Calu3 (cell line): ENCODE results near the gene ARVCF. TPM values are rescaled to one million over a fixed set of nuclear protein-coding genes. Genes with fewer than 3 reads are reported as not detected.

Experiments
- BruUV-seq: library from RNA; stranded (reverse); fragments of 400-500 nt; replicated peaks from 2 replicates; lab custom pipeline; 2021; lab: Mats Ljungman, UMichigan
- CTCF ChIA-PET: fragments of 300-600 bp; sonication (Branson Sonifier 250); formaldehyde crosslinking; loops from one replicate; lab custom pipeline; 2022; ENCODE audit warnings: antibody characterized with exemption; lab: Charles Lee
- DNase-seq: peaks from one replicate; pipeline ENCODE4 v3.0.0; 2022
- H3K27ac Mint-ChIP-seq: one replicate; pipeline ENCODE4 v1.8.0; 2022; ENCODE audit warnings: mixed read lengths; ENCODE audit not compliant: unreplicated experiment
- H3K27me3 Mint-ChIP-seq: one replicate; pipeline ENCODE4 v1.8.0; 2022; ENCODE audit warnings: mixed read lengths; ENCODE audit not compliant: unreplicated experiment
- H3K36me3 Mint-ChIP-seq: one replicate; pipeline ENCODE4 v1.8.0; 2022; ENCODE audit warnings: mild to moderate bottlenecking, moderate library complexity, mixed read lengths; ENCODE audit not compliant: insufficient read depth, unreplicated experiment
- H3K4me1 Mint-ChIP-seq: one replicate; pipeline ENCODE4 v1.8.0; 2022; ENCODE audit warnings: mild to moderate bottlenecking, low read depth, mixed read lengths; ENCODE audit not compliant: unreplicated experiment
- H3K4me3 Mint-ChIP-seq: one replicate; pipeline ENCODE4 v1.8.0; 2022; ENCODE audit warnings: mild to moderate bottlenecking, low read depth, moderate library complexity, mixed read lengths; ENCODE audit not compliant: unreplicated experiment
- H3K9me3 Mint-ChIP-seq: one replicate; pipeline ENCODE4 v1.8.0; 2022; ENCODE audit warnings: low read depth, mixed read lengths; ENCODE audit not compliant: unreplicated experiment
- intact Hi-C: fragments of 100-400 bp; cut with micrococcal nuclease; formaldehyde crosslinking; loops from one replicate; pipeline ENCODE4 v1.10.0; 2022; ENCODE audit not compliant: unreplicated experiment
- total RNA-seq: library from RNA; stranded (reverse); gene quantifications from 2 replicates; pipeline ENCODE4 v1.2.3, GENCODE V29; 2022
- TF ChIP-seq, protein P1 (sequence below): fragments of 200-600 bp; IDR thresholded peaks from one replicate; pipeline ENCODE4 v1.8.0; 2022; ENCODE audit warnings: antibody characterized with exemption; ENCODE audit not compliant: unreplicated experiment

Gene ARVCF
- total RNA-seq, 1 experiment from 2014 or later: 19.7 TPM

DNA sequence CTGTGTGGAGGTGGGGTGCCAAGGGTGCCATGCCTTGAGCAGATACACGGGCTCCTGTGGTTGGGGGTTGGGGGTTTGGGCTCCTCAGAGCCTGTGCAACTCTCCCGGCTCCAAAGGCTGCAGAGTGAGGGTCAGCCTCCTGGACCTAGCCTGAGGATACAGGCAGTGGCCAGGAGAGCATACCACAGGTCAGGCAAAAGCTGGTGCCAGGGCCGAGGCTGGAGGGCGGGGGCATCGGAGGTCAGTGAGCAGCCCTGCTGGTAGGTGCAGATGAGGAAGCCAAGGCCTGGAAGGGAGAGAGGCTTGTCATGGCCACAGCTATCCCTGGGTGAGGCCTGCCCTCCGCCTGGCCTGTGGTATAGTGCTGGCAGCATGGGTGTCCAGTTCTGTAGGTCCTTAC lies 37.9 kb upstream of the ARVCF start:
- no peaks in the 10 kb centered on the region for H3K9me3 Mint-ChIP-seq
- CTCF ChIA-PET: interaction anchor here (0.7 kb wide), 1 partner anchor 15 kb away, joined by 3 read pairs; no protein-coding TSS in a partner anchor
- no peaks in the 10 kb centered on the region for H3K4me1 Mint-ChIP-seq
- BruUV-seq: no TSS peak
- no peaks in the 10 kb centered on the region for H3K27me3 Mint-ChIP-seq
- H3K27ac Mint-ChIP-seq: no peak overlapping the region
- peaks cover 8% of the 10 kb centered on the region for H3K36me3 Mint-ChIP-seq
- no peak for DNase-seq
- TF ChIP-seq, protein P1, sequence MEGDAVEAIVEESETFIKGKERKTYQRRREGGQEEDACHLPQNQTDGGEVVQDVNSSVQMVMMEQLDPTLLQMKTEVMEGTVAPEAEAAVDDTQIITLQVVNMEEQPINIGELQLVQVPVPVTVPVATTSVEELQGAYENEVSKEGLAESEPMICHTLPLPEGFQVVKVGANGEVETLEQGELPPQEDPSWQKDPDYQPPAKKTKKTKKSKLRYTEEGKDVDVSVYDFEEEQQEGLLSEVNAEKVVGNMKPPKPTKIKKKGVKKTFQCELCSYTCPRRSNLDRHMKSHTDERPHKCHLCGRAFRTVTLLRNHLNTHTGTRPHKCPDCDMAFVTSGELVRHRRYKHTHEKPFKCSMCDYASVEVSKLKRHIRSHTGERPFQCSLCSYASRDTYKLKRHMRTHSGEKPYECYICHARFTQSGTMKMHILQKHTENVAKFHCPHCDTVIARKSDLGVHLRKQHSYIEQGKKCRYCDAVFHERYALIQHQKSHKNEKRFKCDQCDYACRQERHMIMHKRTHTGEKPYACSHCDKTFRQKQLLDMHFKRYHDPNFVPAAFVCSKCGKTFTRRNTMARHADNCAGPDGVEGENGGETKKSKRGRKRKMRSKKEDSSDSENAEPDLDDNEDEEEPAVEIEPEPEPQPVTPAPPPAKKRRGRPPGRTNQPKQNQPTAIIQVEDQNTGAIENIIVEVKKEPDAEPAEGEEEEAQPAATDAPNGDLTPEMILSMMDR: no peak
- intact Hi-C loops: no loop called here
- H3K4me3 Mint-ChIP-seq: no peak overlapping the region

- H3K4me3 Mint-ChIP-seq: no peak overlapping the region
- CTCF ChIA-PET: no interaction called here
These were observed 37.4 kb upstream of the ARVCF start for GRCh38 chr22:20054034-20054427.

GRCh38 chr22:20053407-20054033 lies 36.9 kb upstream of the ARVCF start:
- Mint-ChIP-seq H3K4me1 (no peaks in the 10 kb centered on the region), H3K9me3 (no peaks in the 10 kb centered on the region), H3K27ac (no peak overlapping the region), H3K36me3 (peaks cover 11% of the 10 kb centered on the region), H3K27me3 (no peaks in the 10 kb centered on the region), H3K4me3 (no peak overlapping the region)
- intact Hi-C loops: no loop called here
- TF ChIP-seq, protein P1: no peak
- no TSS peak for BruUV-seq
- CTCF ChIA-PET: no interaction called here
- no peak for DNase-seq

More at GRCh38 chr22:20054034-20054427, 37.4 kb upstream of the ARVCF start:
- intact Hi-C loops: no loop called here
- no peak for DNase-seq
- Mint-ChIP-seq H3K27me3 (no peaks in the 10 kb centered on the region), H3K36me3 (peaks cover 7% of the 10 kb centered on the region), H3K27ac (no peak overlapping the region), H3K4me1 (no peaks in the 10 kb centered on the region), H3K9me3 (no peaks in the 10 kb centered on the region)
- TF ChIP-seq, protein P1: no peak
- no TSS peak for BruUV-seq

DNA sequence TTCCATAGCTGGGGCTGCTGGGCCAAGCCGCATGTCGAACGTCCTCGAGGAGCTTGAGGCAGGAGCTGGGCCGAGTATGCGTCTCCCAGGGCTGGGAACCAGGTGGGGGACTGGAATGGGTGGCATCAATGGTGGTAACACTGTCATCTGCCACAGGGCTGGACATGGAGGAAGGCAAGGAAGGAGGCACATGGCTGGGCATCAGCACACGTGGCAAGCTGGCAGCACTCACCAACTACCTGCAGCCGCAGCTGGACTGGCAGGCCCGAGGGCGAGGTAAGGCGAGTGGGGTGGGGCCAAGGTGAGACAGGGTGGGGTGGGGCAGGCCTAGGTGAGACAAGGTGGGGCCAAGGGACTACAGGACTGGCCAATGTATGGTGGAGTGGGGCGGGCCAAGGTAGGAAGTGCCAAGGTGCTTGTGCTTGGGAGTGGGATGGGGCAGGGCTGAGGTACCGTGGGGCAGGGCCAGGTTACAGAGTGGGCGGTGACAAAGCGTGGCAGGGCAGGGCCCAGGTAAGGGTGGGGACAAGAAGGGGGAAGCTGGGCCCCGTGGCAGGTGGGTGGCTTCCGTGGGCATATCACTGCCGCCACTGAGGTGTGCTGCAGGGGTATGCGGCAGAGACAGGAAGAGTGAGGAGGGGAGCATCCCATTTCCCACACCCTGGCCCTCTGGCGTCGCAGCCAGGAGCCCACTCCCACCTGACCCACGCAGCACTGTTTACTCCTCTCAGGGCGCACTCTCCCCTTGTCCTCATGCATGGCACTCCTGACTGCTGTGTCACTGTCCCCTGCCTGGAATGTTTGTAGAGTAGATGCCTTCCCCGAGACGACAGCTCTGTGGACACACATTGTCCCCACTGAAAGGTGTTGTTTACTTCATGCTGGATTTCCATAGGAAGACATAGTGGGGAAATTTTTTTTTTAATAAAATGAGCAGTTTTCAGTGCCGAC lies 36.0 kb upstream of the ARVCF start:
- no TSS peak for BruUV-seq
- Mint-ChIP-seq H3K9me3 (no peaks in the 10 kb centered on the region), H3K36me3 (peaks cover 11% of the 10 kb centered on the region), H3K4me1 (no peaks in the 10 kb centered on the region), H3K4me3 (no peak overlapping the region), H3K27me3 (no peaks in the 10 kb centered on the region), H3K27ac (no peak overlapping the region)
- CTCF ChIA-PET: no interaction called here
- intact Hi-C loops: no loop called here
- no peak for DNase-seq
- TF ChIP-seq, protein P1: no peak
